ENCODE data around the gene CD33.
"Not testable (repeated sequence)": the region's sequence is repeated elsewhere in the genome, so short reads cannot be mapped to it uniquely, and the experiment has no call there.

The CD33 gene

GRCh38 chr19:51224898-51225393 lies at the start of gene CD33:
TSS of gene CD33 (plus strand) at chr19:51225080. CDS start at chr19:51225119, 39 bp downstream.
- not testable (repeated sequence) for TF ChIP-seq CTCF (IDR thresholded peaks at IDR 0.05)

- TF ChIP-seq CTCF (IDR thresholded peaks at IDR 0.05): no peak
These were observed 45.6 kb upstream of the CD33 start for GRCh38 chr19:51179256-51179655.

- TF ChIP-seq CTCF (IDR thresholded peaks at IDR 0.05): no peak
These were observed 43.4 kb upstream of the CD33 start for GRCh38 chr19:51181377-51181912.

GRCh38 chr19:51181913-51182419 lies 42.9 kb upstream of the CD33 start:
- TF ChIP-seq CTCF (IDR thresholded peaks at IDR 0.05): no peak

GRCh38 chr19:51183629-51184028 lies 41.3 kb upstream of the CD33 start:
- no peak for TF ChIP-seq CTCF (IDR thresholded peaks at IDR 0.05)

- no peak for TF ChIP-seq CTCF (IDR thresholded peaks at IDR 0.05)
These were observed 39.6 kb upstream of the CD33 start for GRCh38 chr19:51185069-51185867.

- no peak for TF ChIP-seq CTCF (IDR thresholded peaks at IDR 0.05)
These were observed 39.0 kb upstream of the CD33 start for GRCh38 chr19:51185868-51186215.

All from LNCAP (cell line).